Brain pericyte (primary cell): ENCODE data around the gene ARL15.

Experiments used
- DNase-seq: peaks from one replicate; pipeline ENCODE4 v3.0.0-alpha.2; 2012; ENCODE audit warnings: low read depth, low spot score

Gene ARL15

DNA sequence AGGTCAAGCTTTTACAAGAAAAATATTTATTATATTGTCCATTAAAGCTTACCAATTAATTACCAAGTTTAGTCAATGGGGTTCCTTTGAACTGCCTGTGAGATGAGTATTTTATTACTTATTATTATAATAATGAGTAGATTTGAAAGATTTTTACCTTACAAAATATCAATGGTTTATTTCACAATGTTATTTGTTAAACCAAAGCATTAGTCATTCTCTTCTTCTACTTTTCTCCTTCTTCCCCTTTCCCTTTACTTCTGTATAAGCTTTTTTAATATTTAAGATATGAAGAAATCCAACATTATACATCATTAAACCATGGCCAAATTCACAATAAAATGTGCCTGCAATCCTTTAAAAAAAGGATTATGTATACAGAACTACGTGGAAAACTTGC, 369.5 kb downstream of the ARL15 start:
- no peak for DNase-seq

GRCh38 chr5:53937467-53937866, 372.9 kb downstream of the ARL15 start:
- no peak for DNase-seq

DNA sequence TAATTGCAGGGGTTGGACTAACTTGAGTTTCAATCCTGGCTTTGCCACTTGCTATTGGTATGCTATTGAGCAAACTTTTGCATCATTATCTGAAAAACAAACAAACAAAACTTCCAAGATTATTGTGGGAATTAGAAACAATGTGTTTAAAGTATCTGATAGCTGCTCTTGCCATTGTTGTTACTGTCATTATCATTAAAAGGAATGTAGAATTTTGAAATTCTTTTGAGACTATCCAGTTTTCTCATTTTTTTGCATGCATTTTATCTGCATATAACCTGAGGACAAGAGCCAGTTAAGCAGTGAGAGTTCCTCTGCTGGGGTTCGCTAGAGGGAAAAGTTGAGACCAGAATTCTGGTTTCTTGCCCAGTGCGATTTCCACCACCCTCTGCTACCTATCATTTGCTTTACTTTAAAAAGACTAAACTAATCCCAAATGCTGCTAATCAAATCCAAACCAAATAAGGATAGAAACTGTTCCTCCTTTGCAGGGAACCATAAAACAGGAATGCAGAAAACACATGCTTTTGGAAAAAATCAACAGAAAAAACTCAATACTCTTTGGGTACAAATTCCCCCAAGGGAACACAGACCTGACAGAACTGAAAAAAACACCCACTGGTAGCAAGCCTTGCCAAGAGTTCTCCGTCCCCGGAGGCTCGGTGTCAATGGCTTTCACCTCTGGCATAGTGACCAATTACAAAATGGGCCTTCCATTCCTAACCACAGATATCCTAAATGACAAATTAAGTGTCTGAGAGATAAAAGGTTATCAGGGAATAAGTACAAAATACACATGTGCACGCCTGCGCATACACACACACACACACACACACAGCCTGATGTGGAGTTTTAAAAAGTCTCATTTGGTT, 373.7 kb downstream of the ARL15 start:
- DNase-seq = no peak

DNA sequence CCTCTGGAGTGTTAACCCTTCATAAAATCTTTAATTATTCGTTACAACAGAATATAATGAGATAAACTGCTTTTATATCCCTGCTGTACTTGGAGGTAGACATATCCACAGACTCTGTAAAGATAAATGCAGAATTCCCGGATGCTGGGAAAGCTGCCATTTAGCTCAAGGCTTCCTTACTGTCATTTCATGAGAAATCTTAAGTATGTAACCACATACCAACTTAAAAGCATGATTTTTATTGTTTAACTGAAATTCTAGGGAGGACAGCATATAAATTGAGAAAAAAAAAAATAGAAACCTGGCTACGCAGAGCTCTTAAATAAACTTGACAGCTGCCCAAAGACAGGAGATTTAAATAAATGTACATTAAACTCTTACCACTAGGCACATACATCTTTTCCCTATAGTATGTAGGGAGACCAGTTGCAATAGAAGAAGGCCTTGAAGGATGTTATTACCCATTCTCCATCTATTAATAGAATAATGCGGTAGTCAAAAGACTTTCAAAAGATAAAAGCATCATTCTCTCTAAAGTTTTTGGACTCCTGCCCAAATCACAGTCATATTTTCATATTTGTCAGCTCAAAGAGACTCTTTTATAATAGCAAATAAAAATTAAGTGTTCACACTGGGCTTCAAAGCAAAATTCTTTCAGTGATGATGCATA, 376.1 kb downstream of the ARL15 start:
- DNase-seq = no peak

DNA sequence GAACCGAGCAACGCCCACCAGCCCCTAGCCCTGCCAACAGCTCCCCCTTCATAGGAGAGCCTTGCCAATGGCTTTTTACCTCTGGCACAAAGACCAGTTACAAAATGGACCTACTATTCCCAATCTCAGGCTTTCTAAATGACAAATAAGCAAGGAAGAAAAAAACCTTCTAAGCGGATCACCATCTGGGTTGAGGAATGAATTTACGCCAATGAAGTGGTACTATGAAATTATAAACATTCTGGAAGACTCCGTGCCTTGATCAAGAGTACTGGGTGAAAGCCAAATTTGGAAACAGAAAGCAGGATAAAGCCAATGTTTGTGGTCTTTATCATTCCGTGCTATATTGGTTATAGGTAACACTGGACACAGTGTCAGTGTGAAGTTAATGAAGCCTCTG, 378.0 kb downstream of the ARL15 start:
- no peak for DNase-seq

DNA sequence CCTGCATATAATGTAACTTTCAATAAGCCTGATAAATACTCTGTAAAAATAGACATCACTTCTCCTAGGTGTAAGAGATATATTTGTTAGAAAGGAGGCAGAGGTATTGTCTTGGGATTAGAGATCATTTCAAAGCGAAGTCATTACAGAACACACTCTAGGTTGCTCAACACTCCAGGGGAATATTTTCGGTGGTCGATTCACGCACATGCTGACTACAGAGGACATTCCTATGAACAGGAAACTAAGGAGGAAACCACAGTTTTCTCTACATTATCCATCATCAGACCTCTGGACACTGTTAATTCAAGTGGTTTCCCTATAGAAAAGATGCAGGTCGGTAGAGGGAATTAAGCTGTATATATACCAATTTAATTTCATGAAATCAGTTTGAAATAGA, 379.9 kb downstream of the ARL15 start:
- no peak for DNase-seq

GRCh38 chr5:53929570-53929969, 380.8 kb downstream of the ARL15 start:
- DNase-seq = no peak

DNA sequence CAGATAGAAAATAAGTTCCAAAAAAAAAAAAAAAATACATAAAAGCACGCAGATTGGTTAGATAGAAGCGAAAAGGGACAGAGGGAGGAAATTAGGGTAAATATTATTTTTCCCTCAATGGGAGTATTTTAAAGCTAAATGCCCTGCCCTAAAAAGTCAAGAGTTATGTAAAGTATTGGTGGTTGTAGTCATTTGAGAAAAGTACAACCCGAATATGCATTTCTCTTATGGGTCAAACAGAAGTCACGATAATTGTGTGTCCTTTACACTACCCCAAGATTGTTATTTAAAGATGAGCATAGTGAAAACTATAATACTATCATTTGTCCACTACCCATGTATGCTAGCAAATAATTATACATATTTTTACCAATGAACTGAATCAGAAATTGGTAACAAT, 381.2 kb downstream of the ARL15 start:
- DNase-seq = no peak

DNA sequence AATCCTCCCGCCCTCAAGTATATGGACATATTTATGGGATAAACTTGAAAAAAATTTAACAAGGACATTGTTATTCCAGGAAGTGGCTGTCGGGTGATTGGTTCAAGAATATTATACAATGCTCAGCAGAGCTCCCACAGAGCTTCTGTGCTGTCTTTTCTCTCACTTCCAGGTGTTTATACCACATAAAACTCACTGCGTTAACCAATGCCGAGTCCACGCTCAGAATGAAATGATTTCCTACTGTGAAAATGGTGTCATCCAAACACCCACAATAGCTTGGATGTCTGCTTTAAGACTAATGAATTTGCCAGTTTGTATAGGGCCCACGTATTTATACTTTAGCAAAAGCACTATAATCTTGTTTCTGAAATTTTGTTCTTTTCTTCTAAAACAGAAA, 381.7 kb downstream of the ARL15 start:
- DNase-seq = no peak

DNA sequence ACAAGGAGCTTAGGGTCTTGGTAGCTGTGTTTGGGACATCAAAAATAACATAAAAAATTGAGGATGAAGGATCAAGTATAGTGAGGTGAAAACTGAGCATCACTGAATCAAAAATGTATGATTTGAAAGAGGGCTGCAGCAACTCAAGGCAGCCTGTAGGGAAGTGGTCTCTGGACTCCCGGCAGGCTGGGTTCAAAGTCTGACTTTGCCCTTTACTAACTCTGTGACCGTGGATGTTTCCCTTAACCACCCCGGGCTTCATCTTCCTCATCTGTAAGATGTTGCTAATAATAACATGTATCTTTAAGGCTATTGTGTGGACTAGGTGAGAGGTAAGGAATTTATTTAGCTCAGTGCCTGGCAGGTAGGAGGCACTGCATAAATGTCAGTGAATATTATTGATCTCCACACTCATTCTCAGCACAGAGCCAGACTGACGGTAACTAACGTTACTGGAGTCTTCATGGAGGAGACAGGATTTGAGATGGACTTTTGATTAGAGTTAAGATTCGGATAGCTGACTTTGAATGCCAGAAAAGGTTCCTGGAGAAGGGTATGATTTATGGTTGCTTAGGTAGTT, 382.6 kb downstream of the ARL15 start:
- no peak for DNase-seq

DNA sequence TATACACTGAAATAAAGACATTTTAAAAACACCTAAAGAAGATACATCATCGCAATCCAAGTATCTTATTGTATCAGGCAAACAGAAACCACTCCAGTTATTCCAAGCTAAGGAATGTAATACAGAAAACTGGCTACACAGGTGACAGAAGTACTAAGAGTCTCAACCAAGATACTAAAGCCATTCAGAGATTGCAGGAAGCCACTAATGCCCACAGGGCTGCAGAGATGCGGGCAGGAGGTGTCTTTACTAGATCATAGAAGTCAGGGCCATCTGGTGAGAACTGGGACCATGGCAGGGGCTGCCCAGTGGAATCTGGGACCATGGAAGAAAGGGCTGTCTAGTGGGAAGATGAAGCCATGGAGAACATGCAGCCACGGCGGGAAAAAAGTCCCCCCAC, 384.3 kb downstream of the ARL15 start:
- no peak for DNase-seq

- DNase-seq = no peak
Measured at GRCh38 chr5:53924392-53924791, 386.0 kb downstream of the ARL15 start.

DNA sequence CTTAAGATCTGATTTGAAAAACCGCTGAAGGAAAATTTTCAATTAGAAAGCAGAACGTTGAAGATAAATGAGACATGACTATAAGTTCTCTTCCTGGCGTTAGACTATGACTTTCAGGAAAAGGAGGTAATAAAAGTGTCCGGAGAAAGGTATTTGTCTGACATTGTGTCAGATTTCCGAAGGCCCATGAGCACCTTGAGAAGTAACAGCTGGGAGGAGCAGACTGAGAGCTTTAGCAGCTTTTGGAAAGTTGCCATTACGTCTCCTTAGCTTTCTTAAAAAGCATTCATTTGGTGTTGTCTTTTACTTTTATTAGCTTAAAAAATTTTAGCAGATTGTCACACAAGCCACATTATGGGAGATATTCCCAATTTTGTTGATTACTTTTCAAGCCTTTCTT, 386.4 kb downstream of the ARL15 start:
- DNase-seq = no peak

- DNase-seq = no peak
Measured at GRCh38 chr5:53922508-53923498, 387.6 kb downstream of the ARL15 start.

- DNase-seq = no peak
Measured at GRCh38 chr5:53917826-53918225, 392.5 kb downstream of the ARL15 start.

- DNase-seq = no peak
Measured at GRCh38 chr5:53917095-53917494, 393.3 kb downstream of the ARL15 start.

DNA sequence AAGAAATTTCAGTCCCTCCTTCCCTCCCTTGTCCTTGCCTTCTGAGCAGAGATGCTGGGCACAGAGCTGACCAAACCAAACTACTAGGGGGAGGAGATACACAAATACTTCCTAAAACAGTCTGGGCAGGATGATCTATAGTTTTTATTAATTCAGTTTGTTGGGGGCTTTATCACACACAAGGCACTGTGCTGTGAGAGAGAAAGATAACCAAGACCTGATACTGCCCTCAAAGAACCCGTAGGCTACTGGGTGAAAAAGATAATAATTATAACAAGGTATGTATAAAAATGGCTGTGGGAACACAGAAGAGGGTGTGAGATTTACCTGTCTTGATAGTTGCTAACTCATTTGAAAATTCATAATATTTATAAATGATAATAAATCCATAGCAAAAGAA, 395.3 kb downstream of the ARL15 start:
- no peak for DNase-seq

DNA sequence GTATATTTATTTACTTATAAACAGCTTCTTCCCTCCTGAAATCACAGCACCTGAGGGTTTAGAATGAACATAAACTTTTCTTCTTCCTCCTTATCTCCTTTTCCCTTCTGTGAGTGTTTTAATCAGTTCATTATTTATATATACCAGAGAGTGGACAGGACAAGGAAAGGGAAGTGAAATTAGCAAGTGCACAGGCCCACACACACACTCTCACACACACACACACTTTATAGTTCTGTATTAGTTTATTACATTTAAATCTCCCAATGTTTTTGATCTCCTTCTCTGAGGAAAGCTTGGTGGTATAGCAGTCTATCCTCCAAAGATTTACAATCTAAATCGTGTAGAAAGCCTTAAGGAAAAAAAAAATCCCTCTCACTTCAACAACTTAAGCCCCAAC, 396.4 kb downstream of the ARL15 start:
- DNase-seq = no peak

DNA sequence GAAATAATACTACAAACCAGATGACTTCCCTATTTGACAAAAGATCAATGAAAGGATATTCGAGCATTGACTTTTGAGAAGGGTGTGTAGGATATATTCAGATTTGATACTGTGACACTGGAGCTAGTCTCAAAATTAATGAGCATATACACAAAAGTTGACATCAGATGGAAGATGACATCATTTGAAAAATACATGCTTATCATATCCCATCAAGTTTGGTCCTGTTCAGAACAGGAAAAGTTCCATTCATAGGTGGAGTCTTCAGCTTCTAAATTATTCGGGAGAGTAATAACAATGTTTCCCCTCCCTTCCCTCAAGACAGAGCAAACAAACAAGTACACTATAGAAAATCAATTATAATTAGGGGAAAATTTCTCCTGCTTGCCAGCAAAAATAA, 401.6 kb downstream of the ARL15 start:
- DNase-seq = no peak

- no peak for DNase-seq
Measured at GRCh38 chr5:53907827-53908226, 402.5 kb downstream of the ARL15 start.

- DNase-seq = no peak
Measured at GRCh38 chr5:53906736-53907135, 403.6 kb downstream of the ARL15 start.
